Measurements from ENCODE around the gene DES.

DES gene

DNA sequence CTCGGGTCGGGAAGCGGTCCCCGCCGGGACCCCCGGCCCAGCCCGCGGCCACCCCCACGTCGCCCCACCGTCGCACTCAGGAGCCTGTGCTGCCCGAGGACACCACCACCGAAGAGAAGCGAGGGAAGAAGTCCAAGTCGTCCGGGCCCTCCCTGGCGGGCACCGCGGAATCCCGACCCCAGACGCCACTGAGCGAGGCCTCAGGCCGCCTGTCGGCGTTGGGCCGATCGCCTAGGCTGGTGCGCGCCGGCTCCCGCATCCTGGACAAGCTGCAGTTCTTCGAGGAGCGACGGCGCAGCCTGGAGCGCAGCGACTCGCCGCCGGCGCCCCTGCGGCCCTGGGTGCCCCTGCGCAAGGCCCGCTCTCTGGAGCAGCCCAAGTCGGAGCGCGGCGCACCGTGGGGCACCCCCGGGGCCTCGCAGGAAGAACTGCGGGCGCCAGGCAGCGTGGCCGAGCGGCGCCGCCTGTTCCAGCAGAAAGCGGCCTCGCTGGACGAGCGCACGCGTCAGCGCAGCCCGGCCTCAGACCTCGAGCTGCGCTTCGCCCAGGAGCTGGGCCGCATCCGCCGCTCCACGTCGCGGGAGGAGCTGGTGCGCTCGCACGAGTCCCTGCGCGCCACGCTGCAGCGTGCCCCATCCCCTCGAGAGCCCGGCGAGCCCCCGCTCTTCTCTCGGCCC is 30.1 kb downstream of the DES start:
- FAIRE-seq (no peak), DNase-seq (ENCODE audit: insufficient read length, low spot score) (no peak)
- TF ChIP-seq PAX5 (IDR thresholded peaks at IDR 0.05; ENCODE audit: insufficient read depth, low read length, severe bottlenecking) (no peak), POLR2A (IDR thresholded peaks at IDR 0.05; ENCODE audit: low read depth, low read length) (no peak), SPI1 (IDR thresholded peaks at IDR 0.05; ENCODE audit: low read depth, low read length) (no peak), POLR2AphosphoS5 (IDR thresholded peaks at IDR 0.05; ENCODE audit: low read depth, low read length) (no peak), POU2F2 (IDR thresholded peaks at IDR 0.05; ENCODE audit: low read depth, low read length) (no peak)

DNA sequence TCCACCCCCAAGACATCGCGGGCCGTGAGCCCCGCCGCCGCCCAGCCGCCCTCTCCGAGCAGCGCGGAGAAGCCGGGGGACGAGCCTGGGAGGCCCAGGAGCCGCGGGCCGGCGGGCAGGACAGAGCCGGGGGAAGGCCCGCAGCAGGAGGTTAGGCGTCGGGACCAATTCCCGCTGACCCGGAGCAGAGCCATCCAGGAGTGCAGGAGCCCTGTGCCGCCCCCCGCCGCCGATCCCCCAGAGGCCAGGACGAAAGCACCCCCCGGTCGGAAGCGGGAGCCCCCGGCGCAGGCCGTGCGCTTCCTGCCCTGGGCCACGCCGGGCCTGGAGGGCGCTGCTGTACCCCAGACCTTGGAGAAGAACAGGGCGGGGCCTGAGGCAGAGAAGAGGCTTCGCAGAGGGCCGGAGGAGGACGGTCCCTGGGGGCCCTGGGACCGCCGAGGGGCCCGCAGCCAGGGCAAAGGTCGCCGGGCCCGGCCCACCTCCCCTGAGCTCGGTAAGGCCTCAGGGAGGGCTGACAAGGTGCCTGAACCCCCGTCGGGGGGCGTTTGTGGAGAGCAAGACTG is 30.7 kb downstream of the DES start:
- TF ChIP-seq SPI1 (IDR thresholded peaks at IDR 0.05; ENCODE audit: low read depth, low read length) (no peak), TAF1 (IDR thresholded peaks at IDR 0.05; ENCODE audit: low read depth, low read length) (no peak), PAX5 (IDR thresholded peaks at IDR 0.05; ENCODE audit: insufficient read depth, low read length, severe bottlenecking) (no peak), POLR2A (IDR thresholded peaks at IDR 0.05; ENCODE audit: low read depth, low read length) (no peak), POU2F2 (IDR thresholded peaks at IDR 0.05; ENCODE audit: low read depth, low read length) (no peak), POLR2AphosphoS5 (IDR thresholded peaks at IDR 0.05; ENCODE audit: low read depth, low read length) (no peak)
- FAIRE-seq (no peak), DNase-seq (ENCODE audit: insufficient read length, low spot score) (no peak)

DNA sequence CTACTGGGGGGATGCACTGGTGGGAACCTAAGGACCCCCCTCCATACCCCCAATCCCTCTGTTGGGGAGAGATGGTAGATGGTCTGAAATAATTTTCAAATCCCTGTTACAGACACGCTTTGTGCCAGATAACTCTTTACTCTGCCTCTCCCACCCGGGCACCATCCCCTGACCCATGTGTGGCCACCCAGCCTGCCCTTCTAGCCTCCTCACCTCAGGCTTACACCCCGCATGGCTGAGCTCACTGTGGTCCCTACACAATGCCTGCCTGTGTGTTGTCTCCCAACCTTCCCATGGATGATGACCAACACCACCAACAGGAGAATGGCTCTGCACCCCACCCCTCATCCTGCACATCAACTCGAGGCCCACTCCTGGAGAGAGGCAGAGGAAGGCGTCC is 31.4 kb downstream of the DES start:
- no peak for FAIRE-seq
- no peak for TF ChIP-seq TAF1 (IDR thresholded peaks at IDR 0.05; ENCODE audit: low read depth, low read length)
- TF ChIP-seq POLR2AphosphoS5 (IDR thresholded peaks at IDR 0.05; ENCODE audit: low read depth, low read length): no peak
- no peak for DNase-seq (ENCODE audit: insufficient read length, low spot score)

DNA sequence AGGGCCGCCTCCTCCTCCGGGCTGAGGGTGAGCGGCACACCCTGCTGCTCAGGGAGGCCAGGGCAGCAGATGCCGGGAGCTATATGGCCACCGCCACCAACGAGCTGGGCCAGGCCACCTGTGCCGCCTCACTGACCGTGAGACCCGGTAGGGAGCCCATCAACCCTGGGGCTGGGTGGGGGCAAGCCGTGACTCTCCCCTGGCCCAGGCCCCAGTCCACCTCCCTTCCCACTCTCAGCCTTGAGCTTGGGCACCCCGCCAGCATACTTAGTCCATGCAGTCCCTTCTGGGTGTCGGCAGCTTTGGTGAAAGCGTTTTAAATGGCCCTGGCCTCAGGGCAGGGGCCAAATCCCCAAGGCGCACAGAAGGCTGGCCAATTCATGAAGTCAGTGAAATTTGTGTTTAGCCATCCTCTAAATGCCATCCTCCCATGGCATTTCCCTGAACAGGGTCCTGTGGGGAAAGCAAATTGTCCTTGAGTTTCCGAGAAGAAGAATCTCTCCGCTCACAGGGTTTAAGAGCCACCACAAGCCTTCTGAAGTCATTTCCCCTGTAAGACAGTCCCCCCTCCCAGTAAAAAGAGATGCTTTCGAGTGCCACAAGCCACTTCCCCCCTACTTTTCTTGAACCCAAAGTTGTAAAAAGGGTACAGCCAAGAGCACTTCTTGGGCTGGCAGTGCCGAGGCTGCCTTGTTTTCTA is 33.6 kb downstream of the DES start:
- DNase-seq (ENCODE audit: insufficient read length, low spot score) (no peak), FAIRE-seq (no peak)
- TF ChIP-seq SPI1 (IDR thresholded peaks at IDR 0.05; ENCODE audit: low read depth, low read length): no peak
- no peak for TF ChIP-seq POLR2A (IDR thresholded peaks at IDR 0.05; ENCODE audit: low read depth, low read length)
- TF ChIP-seq POU2F2 (IDR thresholded peaks at IDR 0.05; ENCODE audit: low read depth, low read length): no peak
- TF ChIP-seq PAX5 (IDR thresholded peaks at IDR 0.05; ENCODE audit: insufficient read depth, low read length, severe bottlenecking): no peak
- no peak for TF ChIP-seq TAF1 (IDR thresholded peaks at IDR 0.05; ENCODE audit: low read depth, low read length)
- TF ChIP-seq POLR2AphosphoS5 (IDR thresholded peaks at IDR 0.05; ENCODE audit: low read depth, low read length): no peak

- no peak for FAIRE-seq
- no peak for TF ChIP-seq SPI1 (IDR thresholded peaks at IDR 0.05; ENCODE audit: low read depth, low read length)
- no peak for TF ChIP-seq POLR2A (IDR thresholded peaks at IDR 0.05; ENCODE audit: low read depth, low read length)
- TF ChIP-seq PAX5 (IDR thresholded peaks at IDR 0.05; ENCODE audit: insufficient read depth, low read length, severe bottlenecking): no peak
These were observed 34.5 kb downstream of the DES start for GRCh38 chr2:219452361-219453317.

DNA sequence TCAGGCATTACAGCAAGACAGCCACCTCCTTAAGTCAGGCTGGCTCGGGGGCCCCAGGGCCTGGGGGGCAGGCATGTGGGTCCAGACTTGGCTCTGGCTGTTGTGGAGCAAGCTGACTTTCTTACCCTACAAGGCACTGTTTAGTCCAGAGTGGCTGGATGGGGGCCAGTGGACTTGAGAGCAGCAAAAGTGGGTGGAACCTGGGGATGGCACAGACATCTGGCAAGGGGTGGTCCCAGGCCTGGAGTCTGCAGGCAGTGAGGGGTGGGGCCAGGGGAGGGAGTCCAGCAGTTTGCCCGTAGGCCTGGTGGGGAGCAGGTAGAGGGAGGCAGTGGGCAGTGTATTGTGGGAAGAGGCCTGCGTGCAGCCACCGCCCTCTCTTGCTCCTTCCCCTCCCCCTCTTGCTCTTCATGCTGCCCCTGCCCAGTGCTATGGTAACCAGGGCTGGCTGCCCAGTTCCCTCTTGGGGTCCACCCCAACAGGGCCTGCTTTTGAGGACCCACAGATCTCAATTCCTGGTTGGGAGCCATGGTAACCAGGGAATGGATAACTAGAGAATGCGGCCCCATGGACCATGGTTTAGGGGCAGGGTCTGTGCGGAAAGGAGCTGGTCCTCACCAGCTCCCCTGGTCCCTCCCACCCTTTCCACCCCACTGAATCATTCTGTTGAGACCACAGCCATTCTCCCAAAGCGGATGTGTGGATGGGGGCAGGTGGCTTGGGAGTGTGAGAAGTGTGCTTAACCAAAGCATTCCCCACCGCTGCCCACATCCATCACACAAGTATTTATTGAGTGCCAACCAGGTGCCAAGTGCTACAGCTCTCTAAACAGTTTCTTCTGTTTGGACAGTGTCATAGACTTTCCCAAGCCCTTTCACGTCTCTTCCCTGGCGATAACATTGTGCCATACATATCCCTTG is 35.8 kb downstream of the DES start:
- TF ChIP-seq SPI1 (IDR thresholded peaks at IDR 0.05; ENCODE audit: low read depth, low read length) (no peak), PAX5 (IDR thresholded peaks at IDR 0.05; ENCODE audit: insufficient read depth, low read length, severe bottlenecking) (no peak), TAF1 (IDR thresholded peaks at IDR 0.05; ENCODE audit: low read depth, low read length) (no peak), POLR2AphosphoS5 (IDR thresholded peaks at IDR 0.05; ENCODE audit: low read depth, low read length) (no peak), POLR2A (IDR thresholded peaks at IDR 0.05; ENCODE audit: low read depth, low read length) (no peak), POU2F2 (IDR thresholded peaks at IDR 0.05; ENCODE audit: low read depth, low read length) (no peak)
- DNase-seq (ENCODE audit: insufficient read length, low spot score) (no peak), FAIRE-seq (no peak)

More at GRCh38 chr2:219452361-219453317, 34.5 kb downstream of the DES start:
- no peak for DNase-seq (ENCODE audit: insufficient read length, low spot score)

GRCh38 chr2:219455581-219455980 is 37.4 kb downstream of the DES start:
- FAIRE-seq (no peak), DNase-seq (ENCODE audit: insufficient read length, low spot score) (no peak)
- TF ChIP-seq PAX5 (IDR thresholded peaks at IDR 0.05; ENCODE audit: insufficient read depth, low read length, severe bottlenecking) (no peak), POLR2A (IDR thresholded peaks at IDR 0.05; ENCODE audit: low read depth, low read length) (no peak), SPI1 (IDR thresholded peaks at IDR 0.05; ENCODE audit: low read depth, low read length) (no peak), POU2F2 (IDR thresholded peaks at IDR 0.05; ENCODE audit: low read depth, low read length) (no peak), POLR2AphosphoS5 (IDR thresholded peaks at IDR 0.05; ENCODE audit: low read depth, low read length) (no peak), TAF1 (IDR thresholded peaks at IDR 0.05; ENCODE audit: low read depth, low read length) (no peak)

GRCh38 chr2:219457784-219458369 is 39.7 kb downstream of the DES start:
- FAIRE-seq (no peak), DNase-seq (ENCODE audit: insufficient read length, low spot score) (no peak)
- TF ChIP-seq POLR2A (IDR thresholded peaks at IDR 0.05; ENCODE audit: low read depth, low read length): no peak
- TF ChIP-seq PAX5 (IDR thresholded peaks at IDR 0.05; ENCODE audit: insufficient read depth, low read length, severe bottlenecking): no peak
- TF ChIP-seq SPI1 (IDR thresholded peaks at IDR 0.05; ENCODE audit: low read depth, low read length): no peak
- no peak for TF ChIP-seq POU2F2 (IDR thresholded peaks at IDR 0.05; ENCODE audit: low read depth, low read length)
- no peak for TF ChIP-seq POLR2AphosphoS5 (IDR thresholded peaks at IDR 0.05; ENCODE audit: low read depth, low read length)
- TF ChIP-seq TAF1 (IDR thresholded peaks at IDR 0.05; ENCODE audit: low read depth, low read length): no peak

All from GM12891 (cell line).